ENCODE measurements around the gene PAK4. TPM values are rescaled to one million over a fixed set of nuclear protein-coding genes. Genes with fewer than 3 reads are reported as not detected.
A peak's percentile ranks its signal among the peaks of the same experiment; 100 is the strongest.

The PAK4 gene
- total RNA-seq, 1 donor from 2014 or later: 23.7 TPM

- TF ChIP-seq, protein P1, sequence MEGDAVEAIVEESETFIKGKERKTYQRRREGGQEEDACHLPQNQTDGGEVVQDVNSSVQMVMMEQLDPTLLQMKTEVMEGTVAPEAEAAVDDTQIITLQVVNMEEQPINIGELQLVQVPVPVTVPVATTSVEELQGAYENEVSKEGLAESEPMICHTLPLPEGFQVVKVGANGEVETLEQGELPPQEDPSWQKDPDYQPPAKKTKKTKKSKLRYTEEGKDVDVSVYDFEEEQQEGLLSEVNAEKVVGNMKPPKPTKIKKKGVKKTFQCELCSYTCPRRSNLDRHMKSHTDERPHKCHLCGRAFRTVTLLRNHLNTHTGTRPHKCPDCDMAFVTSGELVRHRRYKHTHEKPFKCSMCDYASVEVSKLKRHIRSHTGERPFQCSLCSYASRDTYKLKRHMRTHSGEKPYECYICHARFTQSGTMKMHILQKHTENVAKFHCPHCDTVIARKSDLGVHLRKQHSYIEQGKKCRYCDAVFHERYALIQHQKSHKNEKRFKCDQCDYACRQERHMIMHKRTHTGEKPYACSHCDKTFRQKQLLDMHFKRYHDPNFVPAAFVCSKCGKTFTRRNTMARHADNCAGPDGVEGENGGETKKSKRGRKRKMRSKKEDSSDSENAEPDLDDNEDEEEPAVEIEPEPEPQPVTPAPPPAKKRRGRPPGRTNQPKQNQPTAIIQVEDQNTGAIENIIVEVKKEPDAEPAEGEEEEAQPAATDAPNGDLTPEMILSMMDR (IDR thresholded peaks at IDR 0.05; ENCODE audit: insufficient read depth, low read length, poor library complexity, severe bottlenecking): no peak
- Histone ChIP-seq H3K27me3 (ENCODE audit: control insufficient read depth, insufficient read depth, low read length) (peaks cover 56% of the 10 kb centered on the region), H3K4me3 (ENCODE audit: low read depth, low read length) (no peak overlapping the region), H3K36me3 (ENCODE audit: control insufficient read depth, insufficient read depth, low read length) (no peaks in the 10 kb centered on the region)
- DNase-seq (ENCODE audit: low read depth): peak; percentile 65
Measured at GRCh38 chr19:39199025-39199424, 73.4 kb downstream of the PAK4 start.

GRCh38 chr19:39200066-39200802, 74.6 kb downstream of the PAK4 start:
- DNase-seq (ENCODE audit: low read depth): no peak
- Histone ChIP-seq H3K36me3 (ENCODE audit: control insufficient read depth, insufficient read depth, low read length) (no peaks in the 10 kb centered on the region), H3K4me3 (ENCODE audit: low read depth, low read length) (no peak overlapping the region), H3K27me3 (ENCODE audit: control insufficient read depth, insufficient read depth, low read length) (peaks cover 64% of the 10 kb centered on the region)
- TF ChIP-seq, protein P1 (IDR thresholded peaks at IDR 0.05; ENCODE audit: insufficient read depth, low read length, poor library complexity, severe bottlenecking): no peak

- DNase-seq (ENCODE audit: low read depth): no peak
- H3K4me3 ChIP-seq (ENCODE audit: low read depth, low read length): no peak overlapping the region
- no peaks in the 10 kb centered on the region for H3K36me3 ChIP-seq (ENCODE audit: control insufficient read depth, insufficient read depth, low read length)
- H3K27me3 ChIP-seq (ENCODE audit: control insufficient read depth, insufficient read depth, low read length): peaks cover 61% of the 10 kb centered on the region
- TF ChIP-seq, protein P1 (IDR thresholded peaks at IDR 0.05; ENCODE audit: insufficient read depth, low read length, poor library complexity, severe bottlenecking): no peak
Measured at GRCh38 chr19:39200803-39201115, 75.2 kb downstream of the PAK4 start.

GRCh38 chr19:39202998-39203355, 77.4 kb downstream of the PAK4 start:
- no peak overlapping the region for H3K4me3 ChIP-seq (ENCODE audit: low read depth, low read length)
- no peaks in the 10 kb centered on the region for H3K36me3 ChIP-seq (ENCODE audit: control insufficient read depth, insufficient read depth, low read length)
- H3K27me3 ChIP-seq (ENCODE audit: control insufficient read depth, insufficient read depth, low read length): peaks cover 41% of the 10 kb centered on the region
- DNase-seq (ENCODE audit: low read depth): no peak
- TF ChIP-seq, protein P1 (IDR thresholded peaks at IDR 0.05; ENCODE audit: insufficient read depth, low read length, poor library complexity, severe bottlenecking): no peak

GRCh38 chr19:39203372-39204341, 78.1 kb downstream of the PAK4 start, which contains the start of gene SYCN:
Gene SYCN (minus strand): TSS chr19:39204263. CDS start chr19:39204254, 9 bp downstream.
- H3K27me3 ChIP-seq (ENCODE audit: control insufficient read depth, insufficient read depth, low read length): peaks cover 40% of the 10 kb centered on the region
- TF ChIP-seq, protein P1 (IDR thresholded peaks at IDR 0.05; ENCODE audit: insufficient read depth, low read length, poor library complexity, severe bottlenecking): no peak

More at GRCh38 chr19:39203372-39204341, 78.1 kb downstream of the PAK4 start, which contains the start of gene SYCN:
- no peak within 1 kb of the TSS for H3K4me3 ChIP-seq (ENCODE audit: low read depth, low read length)
- no peak for DNase-seq (ENCODE audit: low read depth)
- no peaks in the 10 kb centered on the region for H3K36me3 ChIP-seq (ENCODE audit: control insufficient read depth, insufficient read depth, low read length)

Data from kidney epithelial cell (primary cell).